HG02943 (cell line): ENCODE measurements around the gene CUL4B.
"Not testable (repeated sequence)": the region's sequence is repeated elsewhere in the genome, so short reads cannot be mapped to it uniquely, and the experiment has no call there.

Experiments
- ATAC-seq: cut with Tn5 transposase; IDR thresholded peaks from one replicate; pipeline ENCODE4 v1.9.1; 2021; ENCODE audit warnings: mild to moderate bottlenecking, low read depth, moderate library complexity; ENCODE audit not compliant: unreplicated experiment

CUL4B gene

DNA sequence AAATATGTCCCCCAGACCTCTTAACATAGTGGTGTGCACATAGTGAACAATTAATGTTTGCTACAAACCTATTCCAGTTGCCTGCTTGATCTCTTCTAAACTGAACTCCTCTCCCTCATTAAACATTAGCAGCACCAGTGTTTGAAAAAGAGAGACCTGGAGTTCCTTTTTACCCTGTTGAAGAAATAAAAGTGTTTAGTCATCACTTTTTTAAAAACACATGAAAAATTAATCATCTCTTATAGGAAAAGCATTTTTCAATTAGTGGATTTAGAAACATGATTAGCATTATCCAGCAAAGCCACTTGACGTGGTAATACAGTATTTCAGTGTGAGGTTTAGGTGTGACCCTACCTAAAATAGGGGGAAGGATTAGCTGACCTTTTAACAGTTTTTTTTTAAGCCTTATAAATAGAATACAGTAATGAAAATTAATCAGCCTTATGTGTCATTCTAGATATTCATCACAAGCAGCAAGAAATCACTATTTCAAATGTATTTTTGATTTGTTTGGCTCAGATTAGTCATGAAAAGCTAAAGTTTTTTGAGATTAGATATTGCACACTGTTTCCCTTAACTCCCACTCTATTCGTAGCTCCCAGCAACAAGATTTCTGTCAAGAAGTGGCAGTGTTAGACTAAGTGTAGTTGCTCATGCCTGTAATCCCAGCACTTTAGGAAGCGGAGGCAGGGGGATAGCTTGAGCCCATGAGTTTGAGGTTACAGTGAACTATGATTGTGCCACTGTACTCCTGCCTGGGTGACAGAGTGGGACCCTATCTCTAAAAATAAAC lies 26.2 kb downstream of the CUL4B start:
- no peak for ATAC-seq

DNA sequence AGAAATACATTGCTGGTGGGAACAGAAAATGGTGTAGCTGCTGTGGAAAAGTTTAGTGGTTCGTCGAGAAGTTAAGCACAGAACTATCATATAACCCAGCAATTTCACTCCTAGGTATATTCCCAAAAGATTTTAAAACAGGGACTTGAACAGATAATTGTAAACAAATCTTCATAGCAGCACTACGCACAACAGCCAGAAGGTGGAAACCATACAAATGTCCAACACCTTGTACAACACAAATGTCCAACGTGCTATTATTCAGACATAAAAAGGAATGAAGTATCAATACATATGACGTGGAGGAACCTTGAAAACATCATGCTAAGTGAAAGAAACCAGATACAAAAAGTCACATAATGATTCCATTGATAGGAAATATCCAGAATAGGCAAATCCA lies 37.9 kb downstream of the CUL4B start:
- ATAC-seq = no peak

- no peak for ATAC-seq
These were observed 42.8 kb downstream of the CUL4B start for GRCh38 chrX:120517936-120518335.

DNA sequence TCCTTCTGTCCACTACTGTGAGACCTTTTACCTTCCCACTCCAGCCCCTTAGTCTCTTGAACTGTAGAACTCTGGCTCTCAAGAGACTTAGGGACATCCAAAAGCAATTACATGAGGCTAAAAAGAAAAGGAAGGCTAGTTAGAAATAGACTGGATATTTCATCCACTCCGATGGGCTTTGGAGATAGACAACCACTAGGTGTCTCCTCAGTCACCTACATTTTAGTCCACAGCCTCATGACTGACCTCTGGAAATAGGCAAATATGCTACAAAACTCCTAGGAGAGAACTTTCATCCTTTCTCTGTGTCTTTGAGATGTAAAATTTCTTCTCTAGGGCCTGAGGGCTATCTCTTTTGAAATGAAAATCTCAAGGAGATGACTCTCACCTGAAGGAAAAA lies 46.5 kb downstream of the CUL4B start:
- ATAC-seq = no peak

GRCh38 chrX:120512627-120513026 lies 48.1 kb downstream of the CUL4B start:
- no peak for ATAC-seq

DNA sequence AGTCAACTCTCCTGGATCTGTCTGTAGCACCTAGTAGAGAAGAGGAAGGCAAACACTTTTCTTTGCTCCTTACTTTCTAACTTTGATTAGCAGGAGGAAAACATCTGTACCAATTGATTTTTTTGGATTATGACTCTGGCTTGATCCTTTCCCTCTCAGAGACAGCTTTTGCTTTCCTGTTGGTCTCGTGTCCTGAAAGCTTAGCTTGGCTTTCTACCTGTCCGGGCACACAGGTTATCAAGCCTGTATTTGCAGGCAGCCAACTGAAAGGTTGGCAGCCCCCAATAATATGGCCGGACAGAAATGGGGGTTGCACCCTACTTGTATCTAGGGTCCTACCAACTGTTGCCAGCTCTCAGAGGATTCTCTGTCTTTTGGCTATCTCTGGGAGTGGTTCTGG lies 48.5 kb downstream of the CUL4B start:
- ATAC-seq = no peak

GRCh38 chrX:120504569-120504968 lies 56.2 kb downstream of the CUL4B start:
- ATAC-seq = no peak

- no peak for ATAC-seq
These were observed 61.3 kb downstream of the CUL4B start for GRCh38 chrX:120499301-120500072.

GRCh38 chrX:120490119-120490518 lies 70.6 kb downstream of the CUL4B start:
- ATAC-seq = not testable (repeated sequence)

GRCh38 chrX:120486786-120487185 lies 74.0 kb downstream of the CUL4B start:
- no peak for ATAC-seq

DNA sequence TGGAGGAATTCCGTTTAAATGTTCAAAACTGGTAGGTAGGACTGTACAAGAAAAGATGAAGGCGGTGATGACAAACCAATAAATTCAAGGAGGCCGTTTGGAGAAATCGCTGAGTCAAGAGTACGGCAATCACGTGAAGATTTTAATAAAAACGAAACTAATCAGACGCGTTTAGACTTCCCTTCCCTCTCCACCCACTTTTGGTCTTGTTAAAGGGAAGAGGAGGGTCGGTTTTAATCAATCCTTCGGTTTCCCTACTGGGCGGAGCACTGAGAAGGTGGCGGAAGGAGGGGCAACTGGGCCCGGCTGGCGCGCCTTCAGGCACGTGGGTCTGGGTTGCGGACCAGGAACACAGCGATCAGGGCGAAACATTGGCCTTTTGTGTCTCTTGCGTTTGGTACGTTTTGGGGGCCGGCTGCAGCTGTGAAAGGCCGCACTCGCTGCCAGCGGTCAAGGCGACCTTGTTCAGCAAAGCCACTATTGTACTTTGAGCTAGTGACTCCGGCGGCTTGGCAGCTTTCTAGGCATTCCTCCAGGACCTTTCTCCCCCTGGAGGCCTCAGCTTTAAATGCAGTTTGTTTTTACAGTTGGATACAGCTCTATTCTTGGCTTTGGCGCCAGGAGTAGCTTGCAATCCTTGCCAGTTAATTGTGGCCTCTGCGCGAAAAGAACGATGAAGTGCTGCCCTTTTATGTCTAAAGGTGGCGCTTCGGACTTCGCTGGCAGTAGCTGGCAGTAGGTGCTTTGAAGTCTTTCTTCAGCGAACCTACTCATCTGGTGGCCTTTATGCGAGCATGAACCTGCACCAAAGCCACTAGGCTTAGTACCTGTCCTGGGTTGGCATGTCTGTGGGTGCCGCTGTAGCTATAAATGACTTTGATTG lies 74.9 kb downstream of the CUL4B start:
- ATAC-seq = peak; percentile 71

DNA sequence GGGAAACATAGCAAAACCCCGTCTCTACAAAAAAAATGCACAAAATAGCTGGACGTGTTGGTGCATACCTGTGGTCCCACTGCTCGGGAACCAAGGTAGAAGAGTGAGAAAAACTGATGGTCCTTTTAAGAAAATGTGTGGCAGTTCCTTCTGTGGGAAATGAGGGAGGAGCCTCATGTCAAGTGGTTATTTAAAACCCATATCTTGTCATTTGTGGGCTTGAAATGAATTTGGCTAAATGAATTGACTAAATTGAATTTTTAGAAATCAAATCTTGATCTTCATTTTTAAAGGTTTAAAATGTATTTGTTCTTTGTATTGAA lies 75.5 kb downstream of the CUL4B start:
- ATAC-seq = no peak

- no peak for ATAC-seq
These were observed 83.3 kb downstream of the CUL4B start for GRCh38 chrX:120477453-120477852.

DNA sequence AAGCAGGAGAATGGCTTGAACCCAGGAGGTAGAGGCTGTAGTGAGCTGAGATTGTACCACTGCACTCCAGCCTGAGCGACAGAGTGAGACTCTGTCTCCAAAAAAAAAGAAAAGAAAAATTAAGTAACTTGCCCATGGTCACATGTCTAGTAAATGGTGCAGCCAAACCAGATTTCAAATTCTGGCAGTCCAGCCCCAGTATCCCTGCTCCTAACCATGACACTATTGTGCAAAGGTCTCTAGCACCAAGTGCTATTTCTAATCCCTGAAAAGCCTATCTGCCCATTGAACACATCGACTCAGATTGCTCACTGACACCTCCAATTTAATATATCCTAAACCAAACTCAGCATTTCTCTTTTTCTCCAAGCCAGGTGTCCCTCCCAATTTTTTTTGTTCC lies 84.0 kb downstream of the CUL4B start:
- no peak for ATAC-seq

DNA sequence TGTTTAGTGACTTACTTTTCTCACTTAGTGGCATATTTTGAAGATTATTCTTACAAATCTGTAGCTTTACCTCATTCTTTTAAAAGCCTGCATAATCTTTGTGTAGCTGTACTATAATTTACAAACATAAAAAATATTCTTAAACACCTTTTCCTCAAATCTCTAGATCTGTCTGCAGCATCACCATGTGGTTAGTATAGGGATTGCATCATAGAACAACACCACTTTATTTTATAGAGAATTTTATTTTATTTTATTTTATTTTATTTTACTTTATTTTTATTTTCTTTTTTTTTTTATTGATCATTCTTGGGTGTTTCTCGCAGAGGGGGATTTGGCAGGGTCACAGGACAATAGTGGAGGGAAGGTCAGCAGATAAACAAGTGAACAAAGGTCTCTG lies 85.3 kb downstream of the CUL4B start:
- not testable (repeated sequence) for ATAC-seq
